IMR-90 (cell line): ENCODE data around the gene SASH3. TPM values are rescaled to one million over a fixed set of nuclear protein-coding genes. Genes with fewer than 3 reads are reported as not detected.

Source experiments
- ATAC-seq: fragments of 200-7000 bp; cut with Tn5 transposase; 2 replicates; pipeline ENCODE4 v1.9.1; 2020; ENCODE audit warnings: low read depth, mild to moderate bottlenecking, moderate library complexity
- BruUV-seq: library from RNA; stranded (reverse); fragments of 400-500 nt; replicated peaks from 2 replicates; lab custom pipeline; 2021; lab: Mats Ljungman, UMichigan
- CTCF ChIA-PET: fragments of 300-600 bp; formaldehyde crosslinking; extraction: SDS; loops from one replicate; lab custom pipeline; 2021; ENCODE audit warnings: antibody characterized with exemption; lab: Yijun Ruan, JAX
- POLR2A ChIA-PET: fragments of 300-600 bp; sonication (Branson Sonifier 250); formaldehyde crosslinking; loops from one replicate; lab custom pipeline; 2022; ENCODE audit warnings: antibody characterized with exemption; ENCODE audit not compliant: unreplicated experiment; lab: Charles Lee
- DNase-seq: peaks from one replicate; pipeline ENCODE4 v3.0.0; 2013
- H2AFZ ChIP-seq: replicated peaks from 2 replicates; pipeline ENCODE3; 2013; ENCODE audit warnings: low read length, mild to moderate bottlenecking; ENCODE audit not compliant: poor library complexity
- H2AK5ac ChIP-seq: 2 replicates; pipeline ENCODE4 v1.6.1; 2013; ENCODE audit warnings: low read depth, low read length, inconsistent platforms
- H2AK9ac ChIP-seq: replicated peaks from 2 replicates; pipeline ENCODE3; 2013; ENCODE audit warnings: mild to moderate bottlenecking, low read depth, low read length, moderate library complexity; ENCODE audit not compliant: poor library complexity
- H2BK120ac ChIP-seq: 2 replicates; pipeline ENCODE4 v1.6.1; 2013; ENCODE audit warnings: low read depth, low read length, inconsistent platforms
- H2BK15ac ChIP-seq: 3 replicates; pipeline ENCODE4 v1.6.1; 2013; ENCODE audit warnings: low read depth, low read length, inconsistent platforms
- H2BK20ac ChIP-seq: 2 replicates; pipeline ENCODE4 v1.6.1; 2013; ENCODE audit warnings: low read depth, mild to moderate bottlenecking, inconsistent platforms, low read length, moderate library complexity
- H2BK5ac ChIP-seq: 2 replicates; pipeline ENCODE4 v1.6.1; 2013; ENCODE audit warnings: mild to moderate bottlenecking, low read depth, low read length, inconsistent platforms; ENCODE audit not compliant: poor library complexity, severe bottlenecking
- H3K14ac ChIP-seq: replicated peaks from 2 replicates; pipeline ENCODE4 v1.6.1; 2013; ENCODE audit warnings: low read depth, low read length, inconsistent platforms
- H3K18ac ChIP-seq: 2 replicates; pipeline ENCODE4 v1.6.1; 2013; ENCODE audit warnings: low read depth, low read length, control low read depth
- H3K23ac ChIP-seq: 2 replicates; pipeline ENCODE4 v1.6.1; 2013; ENCODE audit warnings: low read depth, low read length, inconsistent platforms
- H3K27ac ChIP-seq: 2 replicates; pipeline ENCODE4 v1.5.1; 2013; ENCODE audit warnings: mild to moderate bottlenecking, control low read depth, low read length; ENCODE audit not compliant: insufficient read depth
- H3K27me3 ChIP-seq: 2 replicates; pipeline ENCODE4 v1.6.1; 2013; ENCODE audit warnings: low read length; ENCODE audit not compliant: control insufficient read depth, insufficient read depth
- H3K36me3 ChIP-seq: 2 replicates; pipeline ENCODE4 v1.6.1; 2013; ENCODE audit warnings: low read length, mixed read lengths; ENCODE audit not compliant: control insufficient read depth, insufficient read depth
- H3K4ac ChIP-seq: 2 replicates; pipeline ENCODE4 v1.6.1; 2013; ENCODE audit warnings: low read depth, low read length, inconsistent platforms
- H3K4me1 ChIP-seq: 2 replicates; pipeline ENCODE4 v1.6.1; 2013; ENCODE audit warnings: low read length, mixed read lengths; ENCODE audit not compliant: control insufficient read depth, insufficient read depth
- H3K4me2 ChIP-seq: 2 replicates; pipeline ENCODE4 v1.6.1; 2013; ENCODE audit warnings: low read depth, mild to moderate bottlenecking, control low read depth, low read length, moderate library complexity
- H3K4me3 ChIP-seq: 2 replicates; pipeline ENCODE4 v1.5.1; 2013; ENCODE audit warnings: low read depth, mild to moderate bottlenecking, control low read depth, low read length, moderate library complexity; ENCODE audit not compliant: insufficient read depth
- H3K56ac ChIP-seq: 2 replicates; pipeline ENCODE4 v1.6.1; 2013; ENCODE audit warnings: low read length, inconsistent platforms; ENCODE audit not compliant: insufficient read depth; ENCODE audit errors: extremely low read depth
- H3K79me1 ChIP-seq, 2 experiments: 2 replicates each; pipeline ENCODE4 v1.6.1; 2013; ENCODE audit warnings: low read length in 2 of 2, inconsistent platforms in 1 of 2, low read depth in 1 of 2
- H3K9ac ChIP-seq: 2 replicates; pipeline ENCODE4 v1.6.1; 2013; ENCODE audit warnings: low read depth, low read length, control low read depth
- H3K9me1 ChIP-seq: 2 replicates; pipeline ENCODE4 v1.6.1; 2013; ENCODE audit warnings: low read length, inconsistent platforms; ENCODE audit not compliant: insufficient read depth
- H3K9me3 ChIP-seq: 2 replicates; pipeline ENCODE4 v1.6.1; 2013; ENCODE audit warnings: low read length; ENCODE audit not compliant: control insufficient read depth, insufficient read depth
- H4K20me1 ChIP-seq: 2 replicates; pipeline ENCODE4 v1.6.1; 2013; ENCODE audit warnings: low read length, inconsistent platforms; ENCODE audit not compliant: insufficient read depth
- H4K5ac ChIP-seq: 2 replicates; pipeline ENCODE4 v1.6.1; 2013; ENCODE audit warnings: mild to moderate bottlenecking, low read depth, low read length, control low read depth
- H4K8ac ChIP-seq, 2 experiments: 2 replicates each; pipeline ENCODE4 v1.6.1; 2013; ENCODE audit warnings: low read depth in 2 of 2, low read length in 2 of 2, control low read depth in 1 of 2, inconsistent platforms in 1 of 2
- H4K91ac ChIP-seq: 2 replicates; pipeline ENCODE4 v1.6.1; 2013; ENCODE audit warnings: low read depth, low read length, inconsistent platforms; ENCODE audit not compliant: insufficient read depth
- BHLHE40 ChIP-seq: fragments of 150-350 bp; IDR thresholded peaks from 2 replicates; pipeline ENCODE4 v1.6.1; 2016; ENCODE audit warnings: mild to moderate bottlenecking, low read depth, low read length
- CEBPB ChIP-seq: IDR thresholded peaks from 2 replicates; pipeline ENCODE4 v1.6.1; 2012; ENCODE audit warnings: low read depth, low read length, improper control_type of control experiment
- CHD1 ChIP-seq: IDR thresholded peaks from 2 replicates; pipeline ENCODE4 v1.6.1; 2012; ENCODE audit warnings: low read depth, low read length, improper control_type of control experiment
- ELK1 ChIP-seq: fragments of 150-350 bp; IDR thresholded peaks from 2 replicates; pipeline ENCODE4 v1.6.1; 2016; ENCODE audit warnings: low read depth, mild to moderate bottlenecking, low read length, moderate library complexity, borderline replicate concordance
- FOS ChIP-seq: fragments of 150-350 bp; IDR thresholded peaks from 2 replicates; pipeline ENCODE4 v1.6.1; 2016; ENCODE audit warnings: low read depth, low read length
- MAFK ChIP-seq: IDR thresholded peaks from 2 replicates; pipeline ENCODE4 v1.6.1; 2012; ENCODE audit warnings: low read depth, low read length, improper control_type of control experiment
- MAZ ChIP-seq: IDR thresholded peaks from 2 replicates; pipeline ENCODE4 v1.6.1; 2012; ENCODE audit warnings: low read depth, mild to moderate bottlenecking, low read length, improper control_type of control experiment, moderate library complexity, borderline replicate concordance
- MXI1 ChIP-seq: IDR thresholded peaks from 2 replicates; pipeline ENCODE4 v1.6.1; 2012; ENCODE audit warnings: low read depth, mild to moderate bottlenecking, low read length, moderate library complexity, borderline replicate concordance
- NFE2L2 ChIP-seq: fragments of 150-350 bp; IDR thresholded peaks from 2 replicates; pipeline ENCODE4 v1.6.1; 2016; ENCODE audit warnings: low read depth, mild to moderate bottlenecking, low read length
- RAD21 ChIP-seq: IDR thresholded peaks from 2 replicates; pipeline ENCODE4 v1.6.1; 2012; ENCODE audit warnings: low read length, improper control_type of control experiment
- SMC3 ChIP-seq: fragments of 150-350 bp; IDR thresholded peaks from 2 replicates; pipeline ENCODE4 v1.6.1; 2016; ENCODE audit warnings: low read depth, mild to moderate bottlenecking, antibody characterized with exemption, low read length, moderate library complexity
- WGBS, 2 experiments: methylation state at CpG; one replicate each; pipeline versions ENCODE4 v1.1.5 to v1.1.7; 2013; ENCODE audit warnings: missing lambda C conversion rate in 2 of 2; ENCODE audit not compliant: insufficient read length in 1 of 2; ENCODE audit errors: extremely low coverage in 2 of 2; 5-methylcytosine and 5-hydroxymethylcytosine counted together
- dilution Hi-C: fragments of 300-500 bp; cut with HindIII; formaldehyde crosslinking; loops from one replicate; pipeline ENCODE4 v1.14.3; 2018; ENCODE audit warnings: low sequenced_read_pairs; ENCODE audit not compliant: unreplicated experiment
- in situ Hi-C: fragments of 300-500 bp; cut with MboI; formaldehyde crosslinking; loops from 3 replicates; pipeline ENCODE4 v1.14.3; 2019; ENCODE audit warnings: low sequenced_read_pairs, inconsistent platforms, mixed read lengths
- intact Hi-C: fragments of 100-400 bp; cut with micrococcal nuclease; formaldehyde crosslinking; loops from 2 replicates; pipeline ENCODE4 v1.10.0; 2022
- polyA plus RNA-seq, 3 experiments: library from polyadenylated mRNA; depleted of rRNA; stranded (reverse); fragments of >200 nt; gene quantifications; 2 replicates each; pipeline ENCODE4 v1.2.3, GENCODE V29; 2012; ENCODE audit warnings: low replicate concordance in 1 of 3
- total RNA-seq: library from RNA; depleted of rRNA; stranded (reverse); fragments of >200 nt; gene quantifications from 2 replicates; pipeline ENCODE4 v1.2.3, GENCODE V29; 2012

The SASH3 gene
- total and polyA plus RNA-seq, 2 of the 4 experiments (the other 2 are of a cell fraction): not detected

GRCh38 chrX:129840344-129840743 is 60.6 kb downstream of the SASH3 start:
- Histone ChIP-seq H3K9ac (no peak overlapping the region), H4K91ac (no peak overlapping the region), H2AK5ac (no peak overlapping the region), H3K9me1 (no peaks in the 10 kb centered on the region; the same call in 1 of the 2 replicates), H3K79me1 (peaks cover 9 to 36% of the 10 kb centered on the region in 2 experiments), H2BK120ac (no peak overlapping the region), H2BK5ac (no peak overlapping the region), H3K27me3 (no peaks in the 10 kb centered on the region), H3K56ac (no peak overlapping the region), H4K8ac (no peak overlapping the region), H2AK9ac (no peak overlapping the region), H3K18ac (no peak overlapping the region), H3K4me2 (no peak overlapping the region), H4K20me1 (no peaks in the 10 kb centered on the region; the same call in none of the 2 replicates), H3K27ac (no peak overlapping the region), H3K4me3 (no peak overlapping the region), H2AFZ (no peak overlapping the region), H3K4me1 (no peaks in the 10 kb centered on the region), H3K36me3 (peaks cover 6% of the 10 kb centered on the region), H4K5ac (no peak overlapping the region), H3K23ac (no peak overlapping the region), H2BK20ac (no peak overlapping the region), H3K9me3 (no peaks in the 10 kb centered on the region), H3K4ac (no peak overlapping the region), H2BK15ac (no peak overlapping the region), H3K14ac (no peak overlapping the region)
- DNase-seq (no peak), ATAC-seq (no peak)
- TF ChIP-seq CHD1 (no peak), NFE2L2 (no peak), ELK1 (no peak), MAZ (no peak), MAFK (no peak), CEBPB (no peak), BHLHE40 (no peak), FOS (no peak), SMC3 (no peak), MXI1 (no peak), RAD21 (no peak)
- dilution Hi-C loops (no loop called here), in situ Hi-C loops (no loop called here), intact Hi-C loops (no loop called here)
- no TSS peak for BruUV-seq
- POLR2A ChIA-PET: no interaction called here
- 60% methylated on average over 4 of the region's 5 CpGs; no CpG with 5 or more reads in 1 of the 2 experiments for WGBS, 2 experiments
- CTCF ChIA-PET: no interaction called here
